Prostate gland (tissue), 2 donors: ENCODE data around the gene CYP27A1.

Experiments
- CTCF ChIP-seq, 4 experiments: fragments of 200-600 bp in 2 of 4; fragments of 450-650 bp in 2 of 4; sonication (generic) in 2 of 4; IDR thresholded peaks; 1 replicate in 3 of 4; 2 replicates in 1 of 4; pipeline ENCODE4 v1.5.1; 2016 to 2019; ENCODE audit warnings: antibody characterized with exemption in 4 of 4, mild to moderate bottlenecking in 2 of 4, moderate library complexity in 2 of 4
- POLR2A ChIP-seq: fragments of 450-650 bp; IDR thresholded peaks from one replicate; pipeline ENCODE4 v1.6.1; 2016; ENCODE audit warnings: antibody characterized with exemption, mild to moderate bottlenecking

GRCh38 chr2:218829868-218830451 is 48.0 kb downstream of the CYP27A1 start:
- TF ChIP-seq CTCF (IDR thresholded peaks at IDR 0.05) (no peak), POLR2A (no peak)
